Stomach (tissue), 9 donors: Measurements from ENCODE around the gene S1PR1. TPM values are rescaled to one million over a fixed set of nuclear protein-coding genes. Genes with fewer than 3 reads are reported as not detected.
"Not testable (repeated sequence)": the region's sequence is repeated elsewhere in the genome, so short reads cannot be mapped to it uniquely, and the experiment has no call there.

ENCODE experiments used
- DNase-seq, 2 donors: peaks; one replicate each; pipeline versions ENCODE4 v3.0.0 to v3.0.0-alpha.2; 2013 to 2019
- H3K27ac ChIP-seq, 5 donors: fragments of 200-600 bp in 4 of 5; sonication (generic) in 4 of 5; one replicate each; pipeline ENCODE4 v1.5.1; 2013 to 2019; ENCODE audit warnings: mild to moderate bottlenecking in 1 of 5, moderate library complexity in 1 of 5
- H3K27me3 ChIP-seq, 3 donors: fragments of 200-600 bp; sonication (generic); one replicate each; pipeline ENCODE4 v1.5.1; 2017 to 2019; ENCODE audit warnings: mixed run types in 1 of 3
- H3K36me3 ChIP-seq, 4 donors: fragments of 200-600 bp; sonication (generic); 1 replicate in 3 of 4; 2 replicates in 1 of 4; pipeline ENCODE4 v1.5.1; 2016 to 2019
- H3K4me1 ChIP-seq, 4 donors: fragments of 200-600 bp; sonication (generic); one replicate each; pipeline ENCODE4 v1.5.1; 2016 to 2019
- H3K4me3 ChIP-seq, 4 donors: fragments of 200-600 bp; sonication (generic) in 3 of 4; one replicate each; pipeline ENCODE4 v1.5.1; 2016 to 2019; ENCODE audit warnings: mild to moderate bottlenecking in 1 of 4
- H3K9me3 ChIP-seq, 4 donors: fragments of 200-600 bp; sonication (generic); one replicate each; pipeline ENCODE4 v1.5.1; 2016 to 2019
- EP300 ChIP-seq: sonication (generic); formaldehyde crosslinking; IDR thresholded peaks from one replicate; pipeline ENCODE4 v1.6.1; 2017; ENCODE audit warnings: antibody characterized with exemption
- POLR2A ChIP-seq, 4 donors: fragments of 450-650 bp; IDR thresholded peaks; one replicate each; pipeline ENCODE4 v1.6.1; 2016; ENCODE audit warnings: antibody characterized with exemption in 4 of 4, control low read depth in 2 of 4, mild to moderate bottlenecking in 1 of 4, moderate library complexity in 1 of 4
- POLR2AphosphoS5 ChIP-seq, 3 donors: sonication (generic); formaldehyde crosslinking; IDR thresholded peaks; one replicate each; pipeline ENCODE4 v1.6.1; 2016; ENCODE audit warnings: antibody characterized with exemption in 3 of 3
- WGBS, 5 donors: extraction: QIAGEN DNeasy Blood & Tissue Kit in 3 of 5; methylation state at CpG; one replicate each; pipeline versions ENCODE4 v1.1.5 to v1.1.7; 2013 to 2018; 5-methylcytosine and 5-hydroxymethylcytosine counted together
- intact Hi-C: fragments of 100-400 bp; cut with DNase I; formaldehyde crosslinking; loops from one replicate; pipeline ENCODE4 v1.15.1; 2023; ENCODE audit warnings: low total_unique reads
- polyA plus RNA-seq, 3 donors: library from polyadenylated mRNA; stranded (reverse); fragments of 200-250 nt; gene quantifications; one replicate each; pipeline ENCODE4 v1.2.3, GENCODE V29; 2013
- total RNA-seq, 5 donors: library from RNA; depleted of rRNA; stranded (reverse); fragments of >200 nt; gene quantifications; one replicate each; pipeline versions ENCODE4 v1.1.0 to v1.2.3, GENCODE V29; 2014 to 2016
- TF ChIP-seq, protein P1 (sequence below), 7 experiments: fragments of 450-650 bp in 4 of 7; fragments of 200-600 bp in 3 of 7; sonication (generic) in 3 of 7; IDR thresholded peaks; one replicate each; pipeline ENCODE4 v1.5.1; 2016 to 2019; ENCODE audit warnings: antibody characterized with exemption in 7 of 7, control low read depth in 2 of 7, mild to moderate bottlenecking in 1 of 7
- donor health status: healthy with polysubstance abuse.
- donor health status: Bipolar disorder and iron deficiency.
- donor health status: healthy.

S1PR1 gene
- total and polyA plus RNA-seq, 8 donors, result 3.7 to 54.0 (median 10.0) TPM

DNA sequence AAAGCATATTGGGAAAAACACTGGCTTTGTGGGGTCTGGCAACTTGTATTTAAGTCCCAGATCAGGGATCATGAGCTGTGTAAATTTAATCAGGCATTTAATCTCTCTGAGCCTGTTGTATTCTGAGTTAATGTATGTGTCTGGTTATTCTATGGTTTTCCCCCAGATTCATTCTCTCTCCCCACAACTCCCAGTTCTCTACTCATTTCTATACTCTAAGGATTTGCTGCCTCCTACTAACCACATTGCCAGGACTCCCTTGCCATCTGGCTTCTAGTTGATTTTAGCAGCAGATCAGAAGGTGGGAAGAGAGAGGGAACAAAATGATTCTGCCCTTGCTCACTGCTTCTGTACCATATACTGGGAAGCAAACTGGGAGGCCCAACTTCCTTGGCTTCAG is 31.4 kb upstream of the S1PR1 start:
- H3K4me3 ChIP-seq, result no peak overlapping the region
- intact Hi-C loops, result no loop called here
- H3K9me3 ChIP-seq, result no peaks in the 10 kb centered on the region

DNA sequence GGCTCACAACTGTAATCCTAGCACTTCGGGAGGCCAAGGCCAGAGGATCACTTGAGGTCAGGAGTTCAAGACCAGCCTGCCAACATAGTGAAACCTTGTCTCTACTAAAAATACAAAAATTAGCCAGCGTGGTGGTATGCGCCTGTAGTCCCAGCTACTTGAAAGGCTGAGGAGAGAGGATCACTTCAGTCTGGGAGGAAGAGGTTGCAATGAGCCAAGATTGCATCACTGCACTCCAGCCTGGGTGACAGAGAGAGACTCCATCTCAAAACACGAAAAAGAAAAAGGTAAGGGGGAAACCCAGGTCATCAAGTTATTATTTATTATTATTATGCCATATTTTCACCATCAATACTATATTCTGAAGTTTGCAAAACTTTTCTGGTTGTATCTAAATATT is 30.7 kb upstream of the S1PR1 start:
- H3K27ac ChIP-seq, result not testable (repeated sequence)
- 82 to 93% (median 84%) methylated on average over 4 of the region's 4 CpGs for WGBS, 5 donors

More for the DNA sequence above, 31.4 kb upstream of the S1PR1 start:
- no peak for TF ChIP-seq POLR2AphosphoS5 (IDR thresholded peaks at IDR 0.05)
- no peak for TF ChIP-seq POLR2A (IDR thresholded peaks at IDR 0.05)
- TF ChIP-seq EP300, result no peak
- TF ChIP-seq, protein P1, sequence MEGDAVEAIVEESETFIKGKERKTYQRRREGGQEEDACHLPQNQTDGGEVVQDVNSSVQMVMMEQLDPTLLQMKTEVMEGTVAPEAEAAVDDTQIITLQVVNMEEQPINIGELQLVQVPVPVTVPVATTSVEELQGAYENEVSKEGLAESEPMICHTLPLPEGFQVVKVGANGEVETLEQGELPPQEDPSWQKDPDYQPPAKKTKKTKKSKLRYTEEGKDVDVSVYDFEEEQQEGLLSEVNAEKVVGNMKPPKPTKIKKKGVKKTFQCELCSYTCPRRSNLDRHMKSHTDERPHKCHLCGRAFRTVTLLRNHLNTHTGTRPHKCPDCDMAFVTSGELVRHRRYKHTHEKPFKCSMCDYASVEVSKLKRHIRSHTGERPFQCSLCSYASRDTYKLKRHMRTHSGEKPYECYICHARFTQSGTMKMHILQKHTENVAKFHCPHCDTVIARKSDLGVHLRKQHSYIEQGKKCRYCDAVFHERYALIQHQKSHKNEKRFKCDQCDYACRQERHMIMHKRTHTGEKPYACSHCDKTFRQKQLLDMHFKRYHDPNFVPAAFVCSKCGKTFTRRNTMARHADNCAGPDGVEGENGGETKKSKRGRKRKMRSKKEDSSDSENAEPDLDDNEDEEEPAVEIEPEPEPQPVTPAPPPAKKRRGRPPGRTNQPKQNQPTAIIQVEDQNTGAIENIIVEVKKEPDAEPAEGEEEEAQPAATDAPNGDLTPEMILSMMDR (IDR thresholded peaks at IDR 0.05), result no peak
- Histone ChIP-seq H3K27me3 (no peaks in the 10 kb centered on the region), H3K36me3 (no peaks in the 10 kb centered on the region), H3K27ac (no peak overlapping the region), H3K4me1 (no peaks in the 10 kb centered on the region)
- no peak for DNase-seq

DNA sequence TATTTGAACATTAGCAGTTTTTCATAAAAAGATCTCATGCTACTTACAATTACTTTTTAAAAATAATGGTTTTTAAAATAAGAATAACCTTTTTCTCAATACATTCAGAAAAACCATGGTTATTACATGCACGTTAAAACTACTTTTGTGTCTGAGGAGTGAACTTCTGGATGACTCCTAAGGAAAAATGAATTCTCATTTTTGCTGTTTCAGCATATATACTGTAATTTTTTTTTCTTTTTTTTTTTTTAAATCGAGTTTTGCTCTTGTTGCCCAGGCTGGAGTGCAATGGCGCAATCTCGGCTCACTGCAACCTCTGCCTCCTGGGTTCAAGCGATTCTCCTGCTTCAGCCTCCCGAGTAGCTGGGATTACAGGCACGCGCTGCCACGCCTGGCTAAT is 29.5 kb upstream of the S1PR1 start:
- H3K36me3 ChIP-seq, intact Hi-C loops, H3K27ac ChIP-seq, H3K9me3 ChIP-seq, H3K4me3 ChIP-seq, H3K4me1 ChIP-seq, H3K27me3 ChIP-seq, DNase-seq: not testable (repeated sequence)
- 94 to 97% (median 97%) methylated on average over 9 of the region's 9 CpGs for WGBS, 5 donors

More for the DNA sequence above, 30.7 kb upstream of the S1PR1 start:
- H3K9me3 ChIP-seq, DNase-seq, H3K4me3 ChIP-seq, H3K4me1 ChIP-seq, H3K27me3 ChIP-seq, H3K36me3 ChIP-seq, intact Hi-C loops: not testable (repeated sequence)

DNA sequence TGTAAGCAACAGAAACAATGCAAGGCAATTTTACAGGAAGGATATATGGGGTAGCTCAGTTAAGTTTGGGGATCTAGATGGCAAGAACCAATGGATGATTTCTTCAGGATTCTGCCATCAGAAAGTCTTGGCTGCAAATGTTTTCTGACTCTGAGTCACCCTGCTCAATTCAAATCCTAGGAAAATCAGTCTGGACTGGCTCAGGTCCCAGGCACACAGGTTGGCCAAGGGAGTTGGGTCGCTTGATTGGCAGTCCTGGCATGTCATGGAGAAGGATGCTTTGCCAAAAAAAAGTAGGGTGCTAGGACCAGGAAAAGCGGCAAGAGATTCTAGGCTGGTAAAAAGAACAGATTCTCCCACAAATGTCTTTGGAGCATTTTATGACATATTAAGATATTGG is 28.9 kb upstream of the S1PR1 start:
- no peak for DNase-seq
- no peaks in the 10 kb centered on the region for H3K4me1 ChIP-seq
- intact Hi-C loops, result no loop called here
- H3K27me3 ChIP-seq, result no peaks in the 10 kb centered on the region
- TF ChIP-seq POLR2AphosphoS5 (IDR thresholded peaks at IDR 0.05) (no peak), POLR2A (IDR thresholded peaks at IDR 0.05) (no peak), EP300 (no peak)
- TF ChIP-seq, protein P1 (IDR thresholded peaks at IDR 0.05), result no peak
- WGBS, 5 donors, result 73 to 90% (median 83%) methylated on average over 2 of the region's 2 CpGs
- H3K27ac ChIP-seq, result no peak overlapping the region
- H3K36me3 ChIP-seq, result no peaks in the 10 kb centered on the region
- no peak overlapping the region for H3K4me3 ChIP-seq
- H3K9me3 ChIP-seq, result no peaks in the 10 kb centered on the region

DNA sequence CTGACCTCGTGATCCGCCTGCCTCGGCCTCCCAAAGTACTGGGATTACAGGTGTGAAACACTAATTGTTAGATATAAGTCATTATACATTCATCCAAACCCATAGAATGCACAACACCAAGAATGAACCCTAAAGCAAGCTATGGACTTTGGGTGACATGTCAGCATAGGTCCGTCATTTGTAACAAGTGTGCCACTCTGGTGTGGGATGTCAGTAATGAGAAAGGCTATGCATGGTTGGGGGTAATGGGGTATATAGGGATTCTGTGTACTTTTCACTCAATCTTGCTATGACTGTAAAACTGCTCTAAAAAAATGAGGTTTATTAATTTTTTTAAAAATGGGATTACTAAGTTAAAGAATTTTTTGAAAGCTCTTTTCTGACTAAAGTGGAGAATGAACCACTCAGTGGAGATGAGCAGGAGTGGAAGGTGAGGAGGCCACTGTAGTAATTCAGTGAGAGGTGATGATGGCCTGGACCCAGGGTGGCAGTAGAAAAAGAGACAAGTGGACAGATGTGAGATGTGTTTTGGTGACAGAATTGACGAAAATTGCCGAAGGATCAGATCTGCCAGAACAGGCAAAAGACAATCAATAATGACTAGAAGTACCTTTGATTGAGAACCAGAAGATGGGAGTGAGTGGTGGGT is 21.3 kb upstream of the S1PR1 start:
- WGBS, 5 donors, result 87 to 95% (median 91%) methylated on average over 6 of the region's 6 CpGs

More for the DNA sequence above, 21.3 kb upstream of the S1PR1 start:
- Histone ChIP-seq H3K4me3 (no peak overlapping the region), H3K4me1 (no peaks in the 10 kb centered on the region), H3K9me3 (no peaks in the 10 kb centered on the region), H3K36me3 (no peaks in the 10 kb centered on the region), H3K27me3 (no peaks in the 10 kb centered on the region), H3K27ac (no peak overlapping the region)
- TF ChIP-seq POLR2A (IDR thresholded peaks at IDR 0.05) (no peak), EP300 (no peak), POLR2AphosphoS5 (IDR thresholded peaks at IDR 0.05) (no peak)
- TF ChIP-seq, protein P1 (IDR thresholded peaks at IDR 0.05), result no peak
- DNase-seq, result no peak
- intact Hi-C loops, result no loop called here
